Upper lobe of left lung (tissue), 6 donors: ENCODE results near the gene BPIFA3. TPM values are rescaled to one million over a fixed set of nuclear protein-coding genes. Genes with fewer than 3 reads are reported as not detected.

Experiments
- ATAC-seq, 2 donors: fragments of 200-7000 bp; cut with Tn5 transposase; one replicate each; pipeline ENCODE4 v1.9.1; 2022; ENCODE audit warnings: mild to moderate bottlenecking in 2 of 2, moderate library complexity in 2 of 2; ENCODE audit not compliant: low FRiP score in 2 of 2
- DNase-seq, 2 donors: peaks; one replicate each; pipeline ENCODE4 v3.0.0-alpha.2; 2019 to 2020
- H3K27ac ChIP-seq, 4 donors: fragments of 200-600 bp; sonication (generic); one replicate each; pipeline ENCODE4 v1.5.1; 2016 to 2019
- H3K27me3 ChIP-seq, 4 donors: fragments of 200-600 bp; sonication (generic); one replicate each; pipeline ENCODE4 v1.5.1; 2017 to 2019
- H3K36me3 ChIP-seq, 4 donors: fragments of 200-600 bp; sonication (generic); one replicate each; pipeline ENCODE4 v1.5.1; 2016 to 2019
- H3K4me1 ChIP-seq, 4 donors: fragments of 200-600 bp; sonication (generic); one replicate each; pipeline ENCODE4 v1.5.1; 2018 to 2019
- H3K4me3 ChIP-seq, 4 donors: fragments of 200-600 bp; sonication (generic); one replicate each; pipeline ENCODE4 v1.5.1; 2017 to 2019; ENCODE audit warnings: mild to moderate bottlenecking in 2 of 4, moderate library complexity in 1 of 4
- H3K9me3 ChIP-seq, 4 donors: fragments of 200-600 bp; sonication (generic); one replicate each; pipeline ENCODE4 v1.5.1; 2018 to 2019
- EP300 ChIP-seq, 4 donors: sonication (generic); formaldehyde crosslinking; IDR thresholded peaks; one replicate each; pipeline ENCODE4 v1.5.1; 2017; ENCODE audit warnings: antibody characterized with exemption in 4 of 4, control low read depth in 2 of 4
- POLR2A ChIP-seq, 4 donors: fragments of 450-650 bp; IDR thresholded peaks; one replicate each; pipeline ENCODE4 v1.5.1; 2016 to 2017; ENCODE audit warnings: antibody characterized with exemption in 4 of 4, mild to moderate bottlenecking in 2 of 4
- POLR2AphosphoS5 ChIP-seq, 2 donors: sonication (generic); formaldehyde crosslinking; IDR thresholded peaks; one replicate each; pipeline ENCODE4 v1.5.1; 2017; ENCODE audit warnings: antibody characterized with exemption in 2 of 2
- WGBS, 2 donors: methylation state at CpG; one replicate each; pipeline ENCODE4 v1.1.5; 2017 to 2018; 5-methylcytosine and 5-hydroxymethylcytosine counted together
- total RNA-seq, 6 donors: library from RNA; depleted of rRNA in 4 of 6; stranded (reverse); fragments of >200 nt in 4 of 6; gene quantifications; one replicate each; pipeline versions ENCODE4 v1.1.0 to v1.2.1, GENCODE V29; 2016 to 2021
- TF ChIP-seq, protein P1 (sequence below), 6 experiments: fragments of 450-650 bp in 4 of 6; fragments of 200-600 bp in 2 of 6; sonication (generic) in 2 of 6; IDR thresholded peaks; one replicate each; pipeline ENCODE4 v1.5.1; 2016 to 2019; ENCODE audit warnings: antibody characterized with exemption in 6 of 6
- donor health status: DM: no; HTN: no; CAD: no; lungs with moderate emphysema.
- donor health status: DM: no; HTN: yes; CAD: no; lungs with severe emphysema.

BPIFA3 gene
- total RNA-seq, 6 donors from 2014 or later, result not detected

DNA sequence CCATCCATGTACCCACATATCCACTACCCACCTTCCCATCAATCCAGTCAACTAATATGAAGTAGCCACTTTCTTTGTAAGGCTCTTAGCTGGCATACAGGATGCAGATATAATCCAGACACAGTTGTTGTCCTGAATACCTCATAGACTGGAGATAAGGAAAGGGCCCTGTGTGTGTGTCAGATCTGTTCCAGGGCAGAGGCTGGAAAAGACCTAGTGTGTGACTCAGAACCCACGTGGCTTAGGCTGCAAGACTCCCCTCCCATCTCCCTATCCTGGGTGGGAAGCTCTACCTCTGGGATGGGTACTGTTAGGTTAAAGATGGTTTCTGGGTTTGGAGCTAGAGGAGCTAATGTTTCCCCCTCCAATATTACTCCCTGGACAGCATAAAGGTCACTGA is 22.3 kb downstream of the BPIFA3 start:
- DNase-seq, result no peak
- no peak for TF ChIP-seq POLR2AphosphoS5 (IDR thresholded peaks at IDR 0.05)
- TF ChIP-seq, protein P1, sequence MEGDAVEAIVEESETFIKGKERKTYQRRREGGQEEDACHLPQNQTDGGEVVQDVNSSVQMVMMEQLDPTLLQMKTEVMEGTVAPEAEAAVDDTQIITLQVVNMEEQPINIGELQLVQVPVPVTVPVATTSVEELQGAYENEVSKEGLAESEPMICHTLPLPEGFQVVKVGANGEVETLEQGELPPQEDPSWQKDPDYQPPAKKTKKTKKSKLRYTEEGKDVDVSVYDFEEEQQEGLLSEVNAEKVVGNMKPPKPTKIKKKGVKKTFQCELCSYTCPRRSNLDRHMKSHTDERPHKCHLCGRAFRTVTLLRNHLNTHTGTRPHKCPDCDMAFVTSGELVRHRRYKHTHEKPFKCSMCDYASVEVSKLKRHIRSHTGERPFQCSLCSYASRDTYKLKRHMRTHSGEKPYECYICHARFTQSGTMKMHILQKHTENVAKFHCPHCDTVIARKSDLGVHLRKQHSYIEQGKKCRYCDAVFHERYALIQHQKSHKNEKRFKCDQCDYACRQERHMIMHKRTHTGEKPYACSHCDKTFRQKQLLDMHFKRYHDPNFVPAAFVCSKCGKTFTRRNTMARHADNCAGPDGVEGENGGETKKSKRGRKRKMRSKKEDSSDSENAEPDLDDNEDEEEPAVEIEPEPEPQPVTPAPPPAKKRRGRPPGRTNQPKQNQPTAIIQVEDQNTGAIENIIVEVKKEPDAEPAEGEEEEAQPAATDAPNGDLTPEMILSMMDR (IDR thresholded peaks at IDR 0.05), result no peak
- no peak for TF ChIP-seq EP300 (IDR thresholded peaks at IDR 0.05)
- no peak for TF ChIP-seq POLR2A (IDR thresholded peaks at IDR 0.05)
- Histone ChIP-seq H3K36me3 (no peaks in the 10 kb centered on the region), H3K4me3 (no peak overlapping the region), H3K27ac (no peak overlapping the region), H3K4me1 (no peaks in the 10 kb centered on the region), H3K27me3 (no peaks in the 10 kb centered on the region), H3K9me3 (no peaks in the 10 kb centered on the region)
- 25 to 27% methylated on average over 1 of the region's 1 CpG for WGBS, 2 donors
- ATAC-seq, result no peak

- H3K4me3 ChIP-seq, result no peak overlapping the region
- 76 to 80% methylated on average over 4 of the region's 4 CpGs for WGBS, 2 donors
- H3K27ac ChIP-seq, result no peak overlapping the region
- no peaks in the 10 kb centered on the region for H3K4me1 ChIP-seq
- no peaks in the 10 kb centered on the region for H3K27me3 ChIP-seq
- no peaks in the 10 kb centered on the region for H3K36me3 ChIP-seq
- no peak for TF ChIP-seq EP300 (IDR thresholded peaks at IDR 0.05)
- TF ChIP-seq POLR2AphosphoS5 (IDR thresholded peaks at IDR 0.05), result no peak
- no peak for TF ChIP-seq POLR2A (IDR thresholded peaks at IDR 0.05)
- TF ChIP-seq, protein P1 (IDR thresholded peaks at IDR 0.05), result no peak
- H3K9me3 ChIP-seq, result no peaks in the 10 kb centered on the region
- ATAC-seq, result no peak
- DNase-seq, result no peak
Measured at GRCh38 chr20:33239979-33240736, 23.0 kb downstream of the BPIFA3 start.

- H3K27ac ChIP-seq, result no peak overlapping the region
- ATAC-seq (no peak), DNase-seq (no peak)
- TF ChIP-seq EP300 (IDR thresholded peaks at IDR 0.05), result no peak
- TF ChIP-seq POLR2AphosphoS5 (IDR thresholded peaks at IDR 0.05), result no peak
- H3K9me3 ChIP-seq, result no peaks in the 10 kb centered on the region
- no peaks in the 10 kb centered on the region for H3K36me3 ChIP-seq
- 71 to 83% methylated on average over 5 of the region's 5 CpGs for WGBS, 2 donors
- no peak overlapping the region for H3K4me3 ChIP-seq
- H3K4me1 ChIP-seq, result no peaks in the 10 kb centered on the region
- H3K27me3 ChIP-seq, result no peaks in the 10 kb centered on the region
Measured at GRCh38 chr20:33240923-33241322, 23.8 kb downstream of the BPIFA3 start.

- no peak for ATAC-seq
- 57 to 71% methylated on average over 7 of the region's 7 CpGs for WGBS, 2 donors
Measured at GRCh38 chr20:33242319-33243100, 25.4 kb downstream of the BPIFA3 start.

DNA sequence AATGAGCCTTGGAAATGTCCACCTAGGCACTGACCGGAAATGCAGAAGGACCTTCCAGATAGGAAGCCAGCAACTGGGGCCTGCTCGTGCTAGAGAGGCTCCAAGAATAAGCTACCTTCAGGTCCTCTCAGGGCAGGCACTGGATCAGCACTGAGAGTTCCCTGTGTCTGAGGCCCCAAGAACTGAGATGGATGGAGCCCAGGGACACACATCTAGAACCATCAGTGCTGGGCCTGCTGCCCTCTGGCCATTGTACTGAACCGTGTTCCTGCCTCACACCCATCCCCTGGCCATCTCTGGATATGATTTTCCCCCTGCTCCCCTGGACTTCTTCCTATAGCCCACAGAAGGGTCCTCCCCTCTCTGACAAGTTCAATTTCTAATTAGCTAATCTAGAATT is 28.9 kb downstream of the BPIFA3 start:
- ATAC-seq, result no peak
- 73 to 78% methylated on average over 3 of the region's 3 CpGs for WGBS, 2 donors
- DNase-seq, result no peak
- no peak overlapping the region for H3K4me3 ChIP-seq
- no peaks in the 10 kb centered on the region for H3K4me1 ChIP-seq
- H3K27ac ChIP-seq, result no peak overlapping the region
- no peaks in the 10 kb centered on the region for H3K9me3 ChIP-seq
- H3K27me3 ChIP-seq, result no peaks in the 10 kb centered on the region
- H3K36me3 ChIP-seq, result no peaks in the 10 kb centered on the region
- no peak for TF ChIP-seq EP300 (IDR thresholded peaks at IDR 0.05)
- TF ChIP-seq POLR2A (IDR thresholded peaks at IDR 0.05), result no peak
- TF ChIP-seq, protein P1 (IDR thresholded peaks at IDR 0.05), result no peak
- TF ChIP-seq POLR2AphosphoS5 (IDR thresholded peaks at IDR 0.05), result no peak

More at GRCh38 chr20:33242319-33243100, 25.4 kb downstream of the BPIFA3 start:
- no peaks in the 10 kb centered on the region for H3K27me3 ChIP-seq
- H3K36me3 ChIP-seq, result no peaks in the 10 kb centered on the region
- no peak overlapping the region for H3K27ac ChIP-seq
- H3K4me3 ChIP-seq, result no peak overlapping the region
- DNase-seq, result no peak
- H3K9me3 ChIP-seq, result no peaks in the 10 kb centered on the region
- H3K4me1 ChIP-seq, result no peaks in the 10 kb centered on the region
- TF ChIP-seq POLR2A (IDR thresholded peaks at IDR 0.05), result no peak
- no peak for TF ChIP-seq POLR2AphosphoS5 (IDR thresholded peaks at IDR 0.05)
- no peak for TF ChIP-seq EP300 (IDR thresholded peaks at IDR 0.05)
- TF ChIP-seq, protein P1 (IDR thresholded peaks at IDR 0.05), result no peak
